Testis (tissue), 3 donors: ENCODE measurements around the gene RASGRP3. TPM values are rescaled to one million over a fixed set of nuclear protein-coding genes. Genes with fewer than 3 reads are reported as not detected.

Experiments
- DNase-seq: peaks from one replicate; pipeline ENCODE4 v3.0.0-alpha.2; 2019
- H3K27ac ChIP-seq, 2 donors: fragments of 200-600 bp; sonication (generic); one replicate each; pipeline ENCODE4 v1.5.1; 2019
- H3K27me3 ChIP-seq: fragments of 200-600 bp; sonication (generic); one replicate; pipeline ENCODE4 v1.5.1; 2019
- H3K36me3 ChIP-seq: fragments of 200-600 bp; sonication (generic); one replicate; pipeline ENCODE4 v1.5.1; 2017; ENCODE audit warnings: low read depth; ENCODE audit errors: missing control alignments
- H3K4me1 ChIP-seq: fragments of 200-600 bp; sonication (generic); one replicate; pipeline ENCODE4 v1.5.1; 2019
- H3K4me3 ChIP-seq, 2 donors: fragments of 200-600 bp; sonication (generic); one replicate each; pipeline ENCODE4 v1.5.1; 2017 to 2019
- H3K9me3 ChIP-seq: fragments of 200-600 bp; sonication (generic); one replicate; pipeline ENCODE4 v1.5.1; 2017
- CTCF ChIP-seq, 3 experiments: fragments of 450-650 bp in 2 of 3; fragments of 200-600 bp in 1 of 3; sonication (generic) in 1 of 3; IDR thresholded peaks; one replicate each; pipeline ENCODE4 v1.5.1; 2016 to 2019; ENCODE audit warnings: antibody characterized with exemption in 3 of 3, mild to moderate bottlenecking in 2 of 3, moderate library complexity in 1 of 3
- POLR2A ChIP-seq: fragments of 450-650 bp; IDR thresholded peaks from one replicate; pipeline ENCODE4 v1.6.1; 2017; ENCODE audit warnings: antibody characterized with exemption, mild to moderate bottlenecking, moderate library complexity
- WGBS, 2 donors: methylation state at CpG; one replicate each; pipeline ENCODE4 v1.1.5; 2018; 5-methylcytosine and 5-hydroxymethylcytosine counted together
- intact Hi-C: fragments of 100-400 bp; cut with DNase I; formaldehyde crosslinking; loops from one replicate; pipeline ENCODE4 v1.15.1; 2023; ENCODE audit warnings: low total_unique reads
- polyA plus RNA-seq: library from polyadenylated mRNA; stranded (reverse); fragments of 350-450 nt; fragmentation: Illumina TruSeq; extraction: RNeasy Lipid Tissue Mini Kit (QIAGEN cat#74804); gene quantifications from one replicate; pipeline ENCODE4 v1.2.3, GENCODE V29; 2014; ENCODE audit warnings: low read depth, low replicate concordance; ENCODE audit not compliant: insufficient read depth
- total RNA-seq, 2 donors: library from RNA; depleted of rRNA; stranded (reverse); fragments of >200 nt; gene quantifications; one replicate each; pipeline ENCODE4 v1.2.3, GENCODE V29; 2016

Gene RASGRP3
- total and polyA plus RNA-seq, 3 donors from 2014 or later, result 2.8 to 26.3 (median 8.2) TPM

- WGBS, 2 donors, result 52 to 55% methylated on average over 2 of the region's 2 CpGs
- Histone ChIP-seq H3K27me3 (no peaks in the 10 kb centered on the region), H3K4me3 (no peak overlapping the region), H3K36me3 (no peaks in the 10 kb centered on the region), H3K9me3 (no peaks in the 10 kb centered on the region), H3K4me1 (peaks cover 11% of the 10 kb centered on the region), H3K27ac (no peak overlapping the region)
- no peak for DNase-seq
- TF ChIP-seq POLR2A (no peak), CTCF (IDR thresholded peaks at IDR 0.05) (no peak)
- intact Hi-C loops, result no loop called here
Observed at GRCh38 chr2:33588232-33588631, 111.8 kb downstream of the RASGRP3 start.

- no peak for DNase-seq
- Histone ChIP-seq H3K27me3 (no peaks in the 10 kb centered on the region), H3K27ac (peak overlapping the region in 1 of 2 donors; percentile 47), H3K9me3 (no peaks in the 10 kb centered on the region), H3K4me3 (no peak overlapping the region), H3K4me1 (peaks cover 11% of the 10 kb centered on the region), H3K36me3 (no peaks in the 10 kb centered on the region)
- intact Hi-C loops, result no loop called here
- no peak for TF ChIP-seq POLR2A
- no peak for TF ChIP-seq CTCF (IDR thresholded peaks at IDR 0.05)
- 26 to 45% methylated on average over 1 of the region's 1 CpG for WGBS, 2 donors
Observed at GRCh38 chr2:33589444-33589843, 113.0 kb downstream of the RASGRP3 start.

- Histone ChIP-seq H3K9me3 (no peaks in the 10 kb centered on the region), H3K27me3 (no peaks in the 10 kb centered on the region), H3K36me3 (no peaks in the 10 kb centered on the region), H3K27ac (peak overlapping the region in 1 of 2 donors; percentile 29), H3K4me1 (peaks cover 12% of the 10 kb centered on the region), H3K4me3 (no peak overlapping the region)
- intact Hi-C loops, result no loop called here
- 42 to 64% methylated on average over 3 of the region's 3 CpGs for WGBS, 2 donors
- DNase-seq, result peak; percentile 33
- TF ChIP-seq POLR2A (no peak), CTCF (IDR thresholded peaks at IDR 0.05) (no peak)
Observed at GRCh38 chr2:33595385-33595784, 118.9 kb downstream of the RASGRP3 start.

GRCh38 chr2:33597026-33597425 is 120.6 kb downstream of the RASGRP3 start:
- TF ChIP-seq CTCF (IDR thresholded peaks at IDR 0.05) (no peak), POLR2A (no peak)
- intact Hi-C loops, result no loop called here
- peaks cover 12% of the 10 kb centered on the region for H3K4me1 ChIP-seq
- H3K36me3 ChIP-seq, result no peaks in the 10 kb centered on the region
- WGBS, 2 donors, result 46 to 79% methylated on average over 3 of the region's 3 CpGs
- no peaks in the 10 kb centered on the region for H3K9me3 ChIP-seq
- peak overlapping the region in 1 of 2 donors; percentile 96 for H3K4me3 ChIP-seq
- H3K27me3 ChIP-seq, result no peaks in the 10 kb centered on the region
- peak; percentile 37 for DNase-seq
- peak overlapping the region; percentile 48 to 57 for H3K27ac ChIP-seq

- peak overlapping the region; percentile 75 to 96 for H3K4me3 ChIP-seq
- intact Hi-C loops, result no loop called here
- no peaks in the 10 kb centered on the region for H3K9me3 ChIP-seq
- H3K36me3 ChIP-seq, result no peaks in the 10 kb centered on the region
- peaks cover 12% of the 10 kb centered on the region for H3K4me1 ChIP-seq
- no peaks in the 10 kb centered on the region for H3K27me3 ChIP-seq
- peak; percentile 58 for DNase-seq
- no peak for TF ChIP-seq POLR2A
- TF ChIP-seq CTCF (IDR thresholded peaks at IDR 0.05), result no peak
- WGBS, 2 donors, result 0% methylated on average over 20 to 23 of the region's 23 CpGs
- peak overlapping the region; percentile 57 to 63 for H3K27ac ChIP-seq
Observed at GRCh38 chr2:33598561-33599174, 122.2 kb downstream of the RASGRP3 start.
